ENCODE measurements around the gene PTPA. TPM values are rescaled to one million over a fixed set of nuclear protein-coding genes. Genes with fewer than 3 reads are reported as not detected.

PTPA gene
- total RNA-seq, 3 donors from 2014 or later, result 95.3 to 109 (median 109) TPM

- intact Hi-C loops (cut with DNase I, micrococcal nuclease), result no loop called here
- ATAC-seq, result no peak
- peaks cover 61% of the 10 kb centered on the region for H3K4me1 ChIP-seq (ENCODE audit: low read depth)
These were observed 31.4 kb upstream of the PTPA start for GRCh38 chr9:129079829-129080228.

GRCh38 chr9:129080298-129080600, 31.0 kb upstream of the PTPA start:
- Histone ChIP-seq H3K9me3 (no peaks in the 10 kb centered on the region), H3K4me1 (ENCODE audit: low read depth) (peaks cover 61% of the 10 kb centered on the region), H3K4me3 (peak overlapping the region; percentile 64), H3K36me3 (ENCODE audit: low read depth) (no peaks in the 10 kb centered on the region)
- no peak for DNase-seq
- intact Hi-C loops (cut with DNase I, micrococcal nuclease), result no loop called here
- ATAC-seq, result no peak
- no peak for TF ChIP-seq CTCF (IDR thresholded peaks at IDR 0.05)

More at GRCh38 chr9:129079829-129080228, 31.4 kb upstream of the PTPA start:
- no peak for TF ChIP-seq CTCF (IDR thresholded peaks at IDR 0.05)
- Histone ChIP-seq H3K4me3 (no peak overlapping the region), H3K36me3 (ENCODE audit: low read depth) (no peaks in the 10 kb centered on the region), H3K9me3 (no peaks in the 10 kb centered on the region)
- peak in 1 of 3 donors; percentile 21 for DNase-seq

GRCh38 chr9:129080601-129081387, 30.4 kb upstream of the PTPA start, which contains the start of gene DOLPP1:
Gene DOLPP1, plus strand, starts transcription at chr9:129081111. Its CDS starts 21 bp downstream, at chr9:129081132.
- Histone ChIP-seq H3K36me3 (ENCODE audit: low read depth) (no peaks in the 10 kb centered on the region), H3K9me3 (no peaks in the 10 kb centered on the region), H3K4me3 (peak within 1 kb of the TSS; percentile 64), H3K4me1 (ENCODE audit: low read depth) (peaks cover 60% of the 10 kb centered on the region)
- no peak for TF ChIP-seq CTCF (IDR thresholded peaks at IDR 0.05)
- DNase-seq (peak; percentile 98 to 100 (median 99)), ATAC-seq (peak; percentile 90)
- intact Hi-C loops (cut with DNase I, micrococcal nuclease), result no loop called here

GRCh38 chr9:129081388-129081904, 29.8 kb upstream of the PTPA start:
- Histone ChIP-seq H3K4me3 (peak overlapping the region; percentile 64), H3K9me3 (no peaks in the 10 kb centered on the region), H3K4me1 (ENCODE audit: low read depth) (peaks cover 54% of the 10 kb centered on the region), H3K36me3 (ENCODE audit: low read depth) (peaks cover 2% of the 10 kb centered on the region)
- ATAC-seq, result peak; percentile 37
- TF ChIP-seq CTCF (IDR thresholded peaks at IDR 0.05), result no peak
- DNase-seq, result peak in 1 of 3 donors; percentile 62
- intact Hi-C loops (cut with DNase I, micrococcal nuclease), result no loop called here

- ATAC-seq (peak; percentile 14), DNase-seq (peak in 2 of 3 donors; percentile 38 to 51)
- Histone ChIP-seq H3K36me3 (ENCODE audit: low read depth) (peaks cover 6% of the 10 kb centered on the region), H3K4me1 (ENCODE audit: low read depth) (peaks cover 35% of the 10 kb centered on the region), H3K9me3 (no peaks in the 10 kb centered on the region), H3K4me3 (no peak overlapping the region)
- no peak for TF ChIP-seq CTCF (IDR thresholded peaks at IDR 0.05)
- intact Hi-C loops (cut with DNase I, micrococcal nuclease), result no loop called here
These were observed 27.1 kb upstream of the PTPA start for GRCh38 chr9:129084087-129084486.

Data from mucosa of descending colon (tissue), 3 donors.